ENCODE results near the gene XYLT1. TPM values are rescaled to one million over a fixed set of nuclear protein-coding genes. Genes with fewer than 3 reads are reported as not detected.

The XYLT1 gene
- total RNA-seq, 2 experiments from 2014 or later: 5.1 to 6.2 TPM

DNA sequence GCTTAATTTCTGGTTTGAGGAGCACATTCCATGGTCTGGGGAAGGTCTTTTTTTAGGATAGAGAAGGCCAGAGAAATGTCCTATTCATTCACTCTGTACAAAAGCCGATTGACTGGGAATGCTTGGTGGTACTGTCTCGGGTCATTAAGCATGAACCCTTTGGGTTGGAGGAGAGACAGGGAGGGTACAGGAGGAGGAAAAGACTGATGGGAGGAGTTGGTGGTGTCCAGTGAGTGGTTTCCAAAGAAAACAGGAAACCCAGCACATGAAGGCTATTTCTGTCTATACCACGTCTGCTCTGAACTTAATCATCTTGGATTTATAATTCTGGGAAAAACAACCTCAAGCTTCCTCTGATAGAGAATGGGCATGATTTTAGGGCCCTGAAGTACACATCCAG is 111.9 kb downstream of the XYLT1 start:
- H3K36me3 Mint-ChIP-seq (ENCODE audit: low read depth): peaks cover 5% of the 10 kb centered on the region
- DNase-seq (no peak), ATAC-seq (no peak)
- intact Hi-C loops (cut with DNase I, micrococcal nuclease): loop anchor here in 1 of 2 experiments (1.0 kb wide), 1 partner anchor 10 kb away; no protein-coding TSS in a partner anchor
- H3K27ac Mint-ChIP-seq: peak overlapping the region; percentile 66
- POLR2A ChIA-PET: no interaction called here
- CTCF ChIA-PET: interaction anchor here (0.6 to 2.0 kb wide), 7 partner anchors 8 to 125 kb away, joined by 3 to 11 read pairs (median 3); no protein-coding TSS in a partner anchor
- H3K9me3 Mint-ChIP-seq (ENCODE audit: low read depth): no peaks in the 10 kb centered on the region
- H3K4me3 Mint-ChIP-seq: no peak overlapping the region
- H3K4me1 Mint-ChIP-seq: peaks cover 69% of the 10 kb centered on the region
- H3K27me3 Mint-ChIP-seq: no peaks in the 10 kb centered on the region

DNA sequence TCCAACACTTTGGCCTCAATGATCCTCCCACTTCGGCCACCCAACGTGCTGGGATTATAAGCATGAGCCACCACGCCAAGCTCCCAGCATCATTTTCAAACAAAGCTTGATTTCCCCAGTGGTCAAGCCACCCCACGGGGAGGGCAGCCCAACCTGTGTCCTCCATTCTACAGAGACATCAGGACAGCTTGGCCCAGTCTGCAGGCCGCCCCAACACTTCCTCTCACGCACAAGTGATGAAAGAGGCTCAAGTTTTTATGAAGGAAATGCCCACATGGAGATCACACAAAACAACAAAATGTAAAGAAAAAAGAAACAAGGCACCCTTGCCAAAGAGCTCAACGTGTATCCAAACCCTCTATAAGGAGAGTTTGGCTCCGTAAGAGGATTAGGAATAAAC is 112.4 kb downstream of the XYLT1 start:
- no peaks in the 10 kb centered on the region for H3K27me3 Mint-ChIP-seq
- peaks cover 65% of the 10 kb centered on the region for H3K4me1 Mint-ChIP-seq
- H3K4me3 Mint-ChIP-seq: no peak overlapping the region
- H3K9me3 Mint-ChIP-seq (ENCODE audit: low read depth): no peaks in the 10 kb centered on the region
- H3K27ac Mint-ChIP-seq: peak overlapping the region; percentile 66
- ChIA-PET POLR2A (no interaction called here), CTCF (interaction anchor here (1.1 to 2.0 kb wide), 4 partner anchors 9 to 59 kb away, joined by 3 to 11 read pairs (median 6); no protein-coding TSS in a partner anchor)
- DNase-seq (no peak), ATAC-seq (no peak)
- intact Hi-C loops (cut with DNase I, micrococcal nuclease): loop anchor here in 1 of 2 experiments (1.0 kb wide), 1 partner anchor 9 kb away; no protein-coding TSS in a partner anchor
- H3K36me3 Mint-ChIP-seq (ENCODE audit: low read depth): peaks cover 5% of the 10 kb centered on the region

DNA sequence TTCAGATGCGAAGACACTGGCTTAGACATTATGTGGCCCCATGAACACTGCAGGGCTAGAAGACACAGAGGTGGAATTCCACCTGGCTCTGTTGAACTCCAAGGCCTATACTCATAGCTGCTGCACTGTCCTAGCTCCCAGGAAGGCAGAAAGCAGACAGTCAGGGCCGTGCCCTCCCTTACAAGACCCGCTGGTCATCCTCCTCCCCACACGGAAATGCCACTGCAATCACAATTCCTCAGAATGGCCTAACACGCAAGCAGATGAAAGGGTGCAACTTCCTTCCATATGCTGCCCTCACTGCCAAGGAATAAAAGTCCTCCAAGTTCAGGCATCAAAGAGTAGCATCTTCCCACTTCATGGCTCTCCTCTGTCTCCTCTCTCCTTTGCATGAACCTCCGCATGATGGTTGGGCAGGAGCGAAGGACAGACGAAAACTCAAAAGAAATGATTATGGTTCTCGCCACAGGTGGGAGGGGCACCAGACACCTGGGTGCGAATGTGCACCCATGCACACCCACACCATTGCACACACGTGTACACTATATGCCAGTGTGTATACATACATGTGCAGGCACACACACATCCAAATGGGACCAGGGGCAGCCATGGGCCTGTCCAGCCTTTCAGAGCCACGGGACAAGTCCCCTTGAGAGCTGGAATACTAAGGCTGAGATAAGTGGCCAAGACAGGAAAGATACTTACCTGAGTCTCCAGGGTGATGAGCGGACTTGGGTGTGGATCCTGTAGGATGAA is 113.3 kb downstream of the XYLT1 start:
- no peak overlapping the region for H3K27ac Mint-ChIP-seq
- H3K9me3 Mint-ChIP-seq (ENCODE audit: low read depth): no peaks in the 10 kb centered on the region
- H3K27me3 Mint-ChIP-seq: no peaks in the 10 kb centered on the region
- ATAC-seq: no peak
- no peak for DNase-seq
- intact Hi-C loops (cut with DNase I, micrococcal nuclease): loop anchor here in 1 of 2 experiments (1.0 kb wide), 1 partner anchor 8 kb away; no protein-coding TSS in a partner anchor
- ChIA-PET POLR2A (no interaction called here), CTCF (interaction anchor here (1.5 kb wide), 1 partner anchor 59 kb away, joined by 9 read pairs; no protein-coding TSS in a partner anchor)
- no peak overlapping the region for H3K4me3 Mint-ChIP-seq
- H3K36me3 Mint-ChIP-seq (ENCODE audit: low read depth): peaks cover 5% of the 10 kb centered on the region
- H3K4me1 Mint-ChIP-seq: peaks cover 59% of the 10 kb centered on the region

DNA sequence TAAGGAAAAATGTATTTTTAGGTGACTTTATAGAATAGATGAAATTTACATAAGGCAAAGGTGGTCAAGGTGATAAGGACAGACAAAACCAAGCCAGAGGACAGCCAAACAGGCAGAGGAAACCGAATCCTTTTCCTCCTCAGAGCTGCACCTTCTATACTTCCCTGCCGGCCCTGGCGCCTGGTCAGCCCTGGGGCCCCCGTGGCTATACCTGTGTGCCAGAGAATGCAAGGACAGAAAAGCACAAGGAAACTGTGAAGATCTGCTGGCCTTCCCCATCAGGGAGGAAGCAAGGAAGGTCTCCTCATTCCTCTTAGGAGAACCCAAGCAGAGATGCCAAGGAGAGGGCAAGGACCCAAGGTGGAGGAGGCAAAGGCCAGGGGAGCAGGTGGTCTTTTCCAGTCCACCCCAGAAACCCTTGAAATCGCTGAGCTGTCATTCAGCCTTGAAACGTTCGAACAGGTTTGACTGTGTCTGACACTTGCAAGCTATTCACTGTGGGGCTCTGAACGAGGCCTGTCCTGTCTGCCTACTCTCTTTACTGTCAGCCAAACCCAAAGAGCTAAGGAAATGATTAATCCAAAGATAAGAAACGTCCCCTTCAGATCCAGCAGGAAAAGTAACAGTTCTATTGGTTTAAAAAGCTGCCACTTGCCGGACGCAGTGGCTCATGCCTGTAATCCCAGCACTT is 114.4 kb downstream of the XYLT1 start:
- ATAC-seq (no peak), DNase-seq (no peak)
- no peaks in the 10 kb centered on the region for H3K27me3 Mint-ChIP-seq
- intact Hi-C loops (cut with DNase I, micrococcal nuclease): no loop called here
- no peak overlapping the region for H3K27ac Mint-ChIP-seq
- H3K4me1 Mint-ChIP-seq: peaks cover 58% of the 10 kb centered on the region
- no peak overlapping the region for H3K4me3 Mint-ChIP-seq
- CTCF ChIA-PET: no interaction called here
- POLR2A ChIA-PET: no interaction called here
- peaks cover 5% of the 10 kb centered on the region for H3K36me3 Mint-ChIP-seq (ENCODE audit: low read depth)
- no peaks in the 10 kb centered on the region for H3K9me3 Mint-ChIP-seq (ENCODE audit: low read depth)

DNA sequence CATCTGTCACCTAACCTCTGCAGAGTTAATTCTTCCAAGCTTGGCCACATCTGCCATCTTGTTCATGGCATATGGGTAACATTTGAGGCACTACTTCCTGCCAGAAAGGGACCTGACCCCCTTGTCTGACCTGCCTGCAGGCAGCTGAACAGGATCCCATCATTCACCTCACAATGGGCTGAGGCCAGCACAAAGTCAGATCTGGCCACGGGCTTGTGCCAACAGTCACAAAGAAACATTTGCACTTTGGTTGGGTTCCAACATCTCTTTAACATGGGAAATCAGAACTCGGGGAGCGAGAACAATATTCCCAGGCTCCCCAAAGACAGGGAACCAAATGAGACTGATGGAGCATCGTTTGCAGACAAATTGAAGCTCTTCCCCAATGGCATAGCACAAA is 116.1 kb downstream of the XYLT1 start:
- Mint-ChIP-seq H3K27me3 (no peaks in the 10 kb centered on the region), H3K4me3 (no peak overlapping the region), H3K9me3 (ENCODE audit: low read depth) (no peaks in the 10 kb centered on the region), H3K36me3 (ENCODE audit: low read depth) (peaks cover 5% of the 10 kb centered on the region), H3K4me1 (peaks cover 44% of the 10 kb centered on the region), H3K27ac (no peak overlapping the region)
- CTCF ChIA-PET: no interaction called here
- ATAC-seq (no peak), DNase-seq (no peak)
- POLR2A ChIA-PET: interaction anchor here (0.6 kb wide), 1 partner anchor 11 kb away, joined by 3 read pairs; no protein-coding TSS in a partner anchor
- intact Hi-C loops (cut with DNase I, micrococcal nuclease): no loop called here

DNA sequence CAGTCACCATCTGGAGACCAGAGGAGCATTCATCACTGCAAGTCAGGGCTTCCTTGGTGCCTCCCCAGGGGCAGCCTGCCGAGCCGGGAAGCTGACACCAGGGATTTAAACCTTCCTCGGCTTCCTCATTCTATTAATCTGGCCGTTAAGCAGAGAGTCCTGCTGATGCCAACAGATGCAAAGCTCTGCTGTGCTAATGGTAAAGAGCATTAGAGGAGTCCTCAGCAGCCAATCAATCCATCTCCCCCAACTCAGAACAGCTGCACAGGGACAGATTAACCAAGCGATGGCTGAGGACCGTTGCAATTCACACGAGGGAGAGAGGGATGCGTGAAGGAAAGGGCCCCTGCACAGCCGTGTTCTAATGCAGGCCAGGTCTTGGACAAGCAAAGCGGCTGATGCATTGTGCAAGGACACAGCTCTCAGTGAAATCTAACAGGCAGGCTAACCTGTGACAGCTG is 116.6 kb downstream of the XYLT1 start:
- ChIA-PET POLR2A (interaction anchor here (0.6 kb wide), 1 partner anchor 11 kb away, joined by 3 read pairs; no protein-coding TSS in a partner anchor), CTCF (no interaction called here)
- peaks cover 39% of the 10 kb centered on the region for H3K4me1 Mint-ChIP-seq
- no peak for ATAC-seq
- H3K4me3 Mint-ChIP-seq: no peak overlapping the region
- DNase-seq: no peak
- no peak overlapping the region for H3K27ac Mint-ChIP-seq
- H3K36me3 Mint-ChIP-seq (ENCODE audit: low read depth): peaks cover 5% of the 10 kb centered on the region
- intact Hi-C loops (cut with DNase I, micrococcal nuclease): no loop called here
- no peaks in the 10 kb centered on the region for H3K9me3 Mint-ChIP-seq (ENCODE audit: low read depth)
- H3K27me3 Mint-ChIP-seq: no peaks in the 10 kb centered on the region

DNA sequence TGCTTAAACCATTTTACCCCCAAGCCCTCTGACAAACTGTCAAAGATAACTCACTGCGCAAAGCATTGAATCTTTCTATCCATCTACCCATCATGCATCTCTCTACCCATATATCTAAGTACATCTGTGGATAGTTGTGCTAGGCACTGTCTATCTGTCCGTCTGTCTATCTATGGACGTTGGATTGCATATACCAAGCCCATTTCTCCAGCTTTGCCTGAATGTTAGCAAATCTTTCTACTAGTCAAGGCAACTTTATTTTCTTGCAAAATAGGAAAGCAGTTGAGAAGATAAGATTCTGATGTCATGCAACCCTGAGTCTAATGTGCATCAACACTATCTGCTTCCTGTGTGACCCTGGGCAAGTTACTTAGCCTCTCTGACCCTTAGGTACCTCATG is 117.2 kb downstream of the XYLT1 start:
- no peak overlapping the region for H3K27ac Mint-ChIP-seq
- H3K9me3 Mint-ChIP-seq (ENCODE audit: low read depth): no peaks in the 10 kb centered on the region
- peaks cover 5% of the 10 kb centered on the region for H3K36me3 Mint-ChIP-seq (ENCODE audit: low read depth)
- CTCF ChIA-PET: no interaction called here
- POLR2A ChIA-PET: no interaction called here
- intact Hi-C loops (cut with DNase I, micrococcal nuclease): no loop called here
- peaks cover 37% of the 10 kb centered on the region for H3K4me1 Mint-ChIP-seq
- no peak for DNase-seq
- no peak for ATAC-seq
- H3K4me3 Mint-ChIP-seq: no peak overlapping the region
- H3K27me3 Mint-ChIP-seq: no peaks in the 10 kb centered on the region

DNA sequence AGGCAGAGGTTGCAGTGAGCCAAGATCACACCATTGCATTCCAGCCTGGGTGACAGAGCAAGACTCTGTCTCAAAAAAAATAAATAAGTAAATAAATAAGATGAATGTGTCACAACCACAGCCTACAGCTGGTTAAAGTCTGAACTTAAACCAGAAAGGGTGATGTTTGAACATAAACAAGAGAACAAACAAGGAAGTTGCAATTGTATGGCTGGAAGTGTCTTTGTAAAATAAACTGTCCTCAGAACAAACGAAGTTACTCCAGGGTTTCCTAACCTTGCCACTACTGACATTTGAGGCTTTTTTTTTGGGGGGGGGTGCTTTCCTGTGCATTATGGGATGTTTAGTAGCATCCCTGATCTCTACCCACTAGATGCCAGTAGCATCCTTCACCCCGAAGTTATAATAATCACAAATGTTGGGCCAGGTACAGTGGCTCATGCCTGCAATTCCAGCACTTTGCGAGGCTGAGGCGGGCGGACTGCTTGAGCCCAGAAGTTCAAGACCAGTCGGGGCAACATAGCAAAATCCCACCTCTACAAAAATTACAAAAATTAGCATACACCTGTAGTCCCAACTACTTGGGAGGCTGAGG is 119.2 kb downstream of the XYLT1 start:
- ChIA-PET POLR2A (no interaction called here), CTCF (interaction anchor here (0.7 to 1.4 kb wide), 3 partner anchors 8 to 120 kb away, joined by 3 to 5 read pairs (median 4); no protein-coding TSS in a partner anchor)
- intact Hi-C loops (cut with DNase I, micrococcal nuclease): no loop called here
- Mint-ChIP-seq H3K4me3 (no peak overlapping the region), H3K4me1 (peaks cover 40% of the 10 kb centered on the region), H3K27me3 (no peaks in the 10 kb centered on the region), H3K27ac (no peak overlapping the region), H3K9me3 (ENCODE audit: low read depth) (no peaks in the 10 kb centered on the region), H3K36me3 (ENCODE audit: low read depth) (no peaks in the 10 kb centered on the region)
- ATAC-seq (no peak), DNase-seq (no peak)

DNA sequence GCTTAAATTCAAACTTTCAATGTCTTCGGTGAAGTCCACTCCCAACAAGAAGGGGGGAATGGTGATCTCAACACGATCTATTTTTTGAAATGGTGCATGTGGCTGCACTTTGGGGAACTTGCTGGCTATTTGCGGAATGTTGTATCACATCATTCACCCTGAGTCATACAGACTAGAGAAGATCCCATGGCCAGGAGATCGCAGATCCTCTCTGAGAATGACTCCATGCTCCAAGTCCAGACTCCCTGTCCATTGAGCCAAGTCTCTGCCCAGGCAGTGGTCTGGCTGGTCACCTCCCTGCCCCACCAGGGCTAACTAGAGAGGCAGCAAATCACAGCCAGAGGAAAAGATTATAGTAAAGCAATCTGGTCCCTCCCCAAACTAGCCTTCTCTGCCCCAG is 120.6 kb downstream of the XYLT1 start:
- Mint-ChIP-seq H3K4me1 (peaks cover 41% of the 10 kb centered on the region), H3K27ac (no peak overlapping the region)

DNA sequence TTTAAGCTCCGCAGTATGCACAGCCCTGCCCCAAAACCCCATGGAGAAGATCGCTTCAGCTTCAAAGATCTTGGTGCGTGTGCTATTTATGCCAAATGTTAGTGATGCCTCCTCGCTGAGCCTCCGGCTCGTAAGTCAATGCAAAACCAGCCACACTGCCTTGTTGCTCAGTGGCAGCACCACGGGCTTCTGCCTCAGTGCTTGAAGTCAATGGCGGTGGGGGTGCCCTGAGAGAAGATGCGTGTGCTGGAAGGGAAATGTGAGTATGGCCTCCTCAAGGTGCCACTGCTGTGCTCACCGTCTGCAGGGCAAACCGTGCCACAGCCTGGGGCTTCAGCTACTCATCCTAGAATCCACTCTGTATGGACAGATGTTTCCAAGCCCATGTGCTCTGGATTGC is 121.9 kb downstream of the XYLT1 start:
- Mint-ChIP-seq H3K27me3 (no peaks in the 10 kb centered on the region), H3K4me3 (no peak overlapping the region), H3K27ac (no peak overlapping the region), H3K9me3 (ENCODE audit: low read depth) (no peaks in the 10 kb centered on the region), H3K4me1 (peaks cover 50% of the 10 kb centered on the region), H3K36me3 (ENCODE audit: low read depth) (no peaks in the 10 kb centered on the region)
- intact Hi-C loops (cut with DNase I, micrococcal nuclease): loop anchor here in 1 of 2 experiments (1.0 kb wide), 1 partner anchor 9 kb away; no protein-coding TSS in a partner anchor
- CTCF ChIA-PET: interaction anchor here (0.5 to 1.4 kb wide), 3 partner anchors 18 to 1392 kb away, joined by 3 read pairs; no protein-coding TSS in a partner anchor
- DNase-seq: no peak
- POLR2A ChIA-PET: no interaction called here
- ATAC-seq: no peak

More for the DNA sequence above, 120.6 kb downstream of the XYLT1 start:
- Mint-ChIP-seq H3K27me3 (no peaks in the 10 kb centered on the region), H3K4me3 (no peak overlapping the region), H3K9me3 (ENCODE audit: low read depth) (no peaks in the 10 kb centered on the region), H3K36me3 (ENCODE audit: low read depth) (no peaks in the 10 kb centered on the region)
- ATAC-seq (no peak), DNase-seq (no peak)
- intact Hi-C loops (cut with DNase I, micrococcal nuclease): no loop called here
- ChIA-PET CTCF (no interaction called here), POLR2A (no interaction called here)

DNA sequence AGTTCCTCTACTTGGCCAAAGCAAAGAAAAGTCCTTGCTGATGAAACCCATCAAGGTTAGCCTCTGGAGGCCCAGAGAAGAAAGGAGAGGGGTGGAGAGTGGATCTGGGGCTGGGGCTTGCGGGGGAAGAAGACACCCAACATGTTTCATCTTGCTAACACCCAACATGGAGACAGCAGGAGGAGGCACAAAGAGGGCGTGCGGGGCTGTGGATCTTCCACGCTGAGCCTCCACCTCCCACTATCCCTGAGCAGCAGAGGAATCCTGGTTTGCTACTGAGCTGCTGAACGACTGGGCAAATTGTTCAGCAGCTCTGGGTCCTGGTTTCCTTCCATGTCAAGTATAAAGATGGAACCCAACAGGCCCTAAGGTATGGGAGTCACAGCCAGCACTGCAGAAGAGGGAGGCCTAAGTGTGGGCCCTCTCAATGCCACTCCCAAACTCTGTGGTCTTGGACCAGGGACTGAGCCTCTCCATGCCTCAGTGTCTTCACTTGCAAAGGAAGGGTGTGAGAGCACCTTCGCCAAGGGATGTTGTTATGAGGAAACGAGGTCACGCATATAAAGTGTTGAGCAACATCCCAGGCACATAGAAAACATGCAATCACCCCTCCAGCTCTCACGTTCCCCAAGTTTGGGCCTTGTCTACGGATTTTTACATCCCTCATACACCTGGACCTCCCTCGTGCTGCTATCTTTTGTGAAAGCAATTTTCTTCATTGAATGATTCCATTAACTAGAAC is 122.5 kb downstream of the XYLT1 start:
- Mint-ChIP-seq H3K27ac (peak overlapping the region; percentile 10), H3K36me3 (ENCODE audit: low read depth) (no peaks in the 10 kb centered on the region), H3K4me1 (peaks cover 56% of the 10 kb centered on the region), H3K9me3 (ENCODE audit: low read depth) (no peaks in the 10 kb centered on the region), H3K27me3 (no peaks in the 10 kb centered on the region), H3K4me3 (no peak overlapping the region)
- POLR2A ChIA-PET: no interaction called here
- CTCF ChIA-PET: interaction anchor here (0.5 to 2.0 kb wide), 4 partner anchors 11 to 1391 kb away, joined by 3 to 11 read pairs (median 3); no protein-coding TSS in a partner anchor
- no peak for ATAC-seq
- intact Hi-C loops (cut with DNase I, micrococcal nuclease): no loop called here
- DNase-seq: no peak
